Stimulated activated CD8-positive, alpha-beta memory T cell treated with anti-CD3 and anti-CD28 coated beads, Interleukin-7, amount 100 ng/mL, for 1 hour (primary cell): ENCODE measurements around the gene MARCHF5.
"Not testable (repeated sequence)": the region's sequence is repeated elsewhere in the genome, so short reads cannot be mapped to it uniquely, and the experiment has no call there.

Experiments used
- DNase-seq, 2 donors: peaks; one replicate each; pipeline ENCODE4 v3.0.0-alpha.2; 2020; ENCODE audit warnings: low read depth in 2 of 2

Gene MARCHF5

GRCh38 chr10:92305133-92306072 lies 14.4 kb downstream of the MARCHF5 start:
- DNase-seq: no peak

- DNase-seq: no peak
These were observed 18.3 kb downstream of the MARCHF5 start for GRCh38 chr10:92309272-92309671.

DNA sequence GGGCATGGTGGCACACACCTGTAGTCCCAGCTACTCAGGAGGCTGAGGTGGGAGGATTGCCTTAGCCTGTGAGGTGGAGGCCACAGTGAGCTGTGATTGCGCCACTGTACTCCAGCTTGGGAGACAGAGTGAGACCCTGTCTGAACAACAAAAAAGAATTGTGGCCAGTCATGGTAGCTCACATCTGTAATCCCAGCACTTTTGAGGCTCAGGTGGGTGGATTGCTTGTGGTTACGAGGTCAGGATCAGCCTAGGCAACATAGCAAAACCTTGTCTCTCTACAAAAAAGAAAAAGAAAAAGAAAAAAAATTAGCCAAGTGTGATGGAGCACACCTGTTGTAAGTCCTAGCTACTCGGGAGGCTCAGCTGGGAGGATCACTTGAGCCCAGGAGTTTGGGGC lies 22.8 kb downstream of the MARCHF5 start:
- no peak for DNase-seq

GRCh38 chr10:92316610-92317009 lies 25.6 kb downstream of the MARCHF5 start:
- DNase-seq: no peak

GRCh38 chr10:92323079-92323478 lies 32.1 kb downstream of the MARCHF5 start:
- no peak for DNase-seq

DNA sequence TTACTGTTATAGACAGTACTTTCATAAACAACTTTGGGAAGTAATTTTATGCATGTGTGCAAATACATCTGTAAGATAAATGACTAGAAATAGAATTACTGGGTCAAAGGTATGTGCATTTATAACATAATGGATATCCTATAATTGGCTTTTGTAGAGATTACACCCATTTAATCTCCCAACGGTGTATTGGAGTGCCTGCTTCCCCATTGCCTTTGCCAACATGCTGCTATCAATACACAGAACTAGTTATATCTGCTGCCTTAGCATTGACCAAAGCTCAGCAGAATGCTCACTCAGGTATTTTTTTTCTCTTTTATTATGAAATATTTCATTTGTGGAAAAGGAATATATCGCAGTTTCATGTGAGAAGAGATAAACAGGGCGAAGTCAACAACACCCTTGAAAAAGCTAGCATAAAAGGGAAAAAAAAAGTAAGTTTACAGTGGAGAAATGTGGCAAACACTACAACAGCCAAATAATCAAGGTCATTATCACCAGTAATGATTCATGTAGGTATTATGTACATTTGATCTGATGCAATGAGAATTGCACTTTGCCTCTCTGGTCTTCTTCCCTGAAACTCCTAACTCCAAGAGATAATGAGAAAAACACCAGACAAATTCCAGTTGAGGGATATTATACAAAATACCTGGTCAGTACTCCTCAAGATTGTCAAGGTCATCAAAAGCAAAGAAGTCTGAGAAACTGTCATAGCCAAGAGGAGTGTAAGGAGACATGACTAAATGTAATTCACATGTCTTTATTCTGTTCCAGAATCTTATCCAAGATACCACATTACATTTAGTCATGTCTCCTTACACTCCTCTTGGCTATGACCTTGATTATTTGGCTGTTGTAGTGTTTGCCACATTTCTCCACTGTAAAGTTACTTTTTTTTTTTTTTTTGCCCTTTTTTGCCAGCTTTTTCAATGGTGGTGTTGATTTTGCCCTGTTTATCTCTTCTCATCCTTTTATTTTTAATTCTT lies 36.8 kb downstream of the MARCHF5 start:
- DNase-seq: no peak

DNA sequence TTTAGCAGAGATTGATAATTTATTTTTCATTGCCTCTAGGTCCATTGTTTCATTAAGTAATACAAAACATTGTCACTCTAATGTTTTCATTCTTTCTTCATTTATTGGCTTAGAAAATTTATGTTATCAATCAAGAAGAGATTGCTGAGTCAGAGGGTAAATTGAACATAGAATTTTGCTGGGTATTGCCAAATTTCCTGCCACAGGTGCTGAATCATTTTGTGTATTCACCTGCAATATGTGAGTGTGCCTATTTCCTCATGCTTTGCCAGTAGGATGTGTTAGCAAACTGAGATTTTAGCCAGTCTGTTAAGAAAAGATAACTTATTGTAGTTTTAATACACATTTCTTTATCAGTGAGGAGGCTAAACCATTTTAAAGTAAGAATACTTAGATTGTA lies 38.0 kb downstream of the MARCHF5 start:
- DNase-seq: no peak

GRCh38 chr10:92329927-92330326 lies 39.0 kb downstream of the MARCHF5 start:
- not testable (repeated sequence) for DNase-seq

GRCh38 chr10:92342796-92343195 lies 51.8 kb downstream of the MARCHF5 start:
- DNase-seq: no peak

DNA sequence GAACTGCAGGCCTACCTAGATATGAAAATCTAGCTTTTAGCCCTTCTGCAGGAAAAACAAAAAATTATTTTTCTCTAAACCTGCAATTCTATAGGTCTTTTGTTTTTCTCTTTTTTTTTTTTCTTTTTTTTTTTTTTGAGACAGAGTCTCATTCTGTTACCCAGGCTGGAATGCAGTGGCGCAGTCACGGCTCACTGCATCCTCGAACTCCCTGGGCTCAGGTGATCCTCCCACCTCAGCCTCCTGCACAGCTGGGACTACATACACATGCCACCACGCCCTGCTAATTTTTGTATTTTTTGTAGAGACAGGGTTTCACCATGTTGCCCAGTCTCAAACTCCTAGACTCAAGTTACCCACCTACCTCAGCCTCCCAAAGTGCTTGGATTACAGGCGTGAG lies 54.6 kb downstream of the MARCHF5 start:
- DNase-seq: not testable (repeated sequence)

- not testable (repeated sequence) for DNase-seq
These were observed 56.2 kb downstream of the MARCHF5 start for GRCh38 chr10:92347035-92347676.

GRCh38 chr10:92350411-92350810 lies 59.4 kb downstream of the MARCHF5 start:
- no peak for DNase-seq

- DNase-seq: no peak
These were observed 63.6 kb downstream of the MARCHF5 start for GRCh38 chr10:92354587-92354986.

- DNase-seq: no peak
These were observed 65.1 kb downstream of the MARCHF5 start for GRCh38 chr10:92356041-92356440.

- no peak for DNase-seq
These were observed 72.5 kb downstream of the MARCHF5 start for GRCh38 chr10:92363498-92363897.

DNA sequence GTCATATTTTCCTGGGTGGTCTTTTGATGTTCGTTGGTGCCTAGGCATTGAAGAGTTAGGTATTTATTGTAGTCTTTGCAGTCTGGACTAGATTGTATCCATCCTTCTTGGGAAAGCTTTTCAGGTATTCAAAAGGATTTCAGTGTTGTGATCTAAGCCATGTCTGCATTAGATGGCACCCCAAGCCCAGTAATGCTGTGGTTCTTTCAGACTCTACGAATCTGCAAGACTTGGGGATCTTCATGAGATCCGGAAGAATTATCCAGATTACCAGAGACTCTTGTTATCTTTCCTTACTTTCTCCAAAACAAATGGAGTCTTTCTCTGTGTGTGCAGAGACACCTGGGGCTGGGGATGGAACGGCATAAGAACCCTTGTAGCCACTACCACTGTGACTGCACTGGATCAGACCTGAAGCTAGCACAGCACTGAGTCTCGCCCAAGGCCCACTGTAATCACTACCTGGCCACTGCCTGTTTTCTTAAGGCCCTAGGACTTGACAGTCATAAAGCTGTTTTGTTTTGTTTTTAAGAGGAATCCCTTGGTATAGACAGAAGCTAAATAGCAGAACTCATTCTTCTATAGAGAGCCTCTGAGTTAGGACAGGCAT lies 75.5 kb downstream of the MARCHF5 start:
- DNase-seq: no peak

GRCh38 chr10:92377962-92378361 lies 87.0 kb downstream of the MARCHF5 start:
- DNase-seq: no peak

- no peak for DNase-seq
These were observed 90.6 kb downstream of the MARCHF5 start for GRCh38 chr10:92381543-92381954.

GRCh38 chr10:92382631-92383030 lies 91.7 kb downstream of the MARCHF5 start:
- DNase-seq: no peak

GRCh38 chr10:92384741-92385140 lies 93.8 kb downstream of the MARCHF5 start:
- DNase-seq: no peak

- DNase-seq: no peak
These were observed 94.9 kb downstream of the MARCHF5 start for GRCh38 chr10:92385831-92386230.
